Peyer's patch (tissue), 4 donors: ENCODE results near the gene HLCS. TPM values are rescaled to one million over a fixed set of nuclear protein-coding genes. Genes with fewer than 3 reads are reported as not detected.

Source experiments
- DNase-seq, 3 donors: peaks; one replicate each; pipeline ENCODE4 v3.0.0-alpha.2; 2017 to 2019
- H3K27ac ChIP-seq, 4 donors: fragments of 200-600 bp; sonication (generic); one replicate each; pipeline ENCODE4 v1.5.1; 2016 to 2019
- H3K27me3 ChIP-seq, 2 donors: fragments of 200-600 bp; sonication (generic); one replicate each; pipeline ENCODE4 v1.5.1; 2019
- H3K36me3 ChIP-seq, 3 donors: fragments of 200-600 bp; sonication (generic); one replicate each; pipeline ENCODE4 v1.5.1; 2016 to 2019
- H3K4me1 ChIP-seq, 4 donors: fragments of 200-600 bp; sonication (generic); one replicate each; pipeline ENCODE4 v1.5.1; 2016 to 2019
- H3K4me3 ChIP-seq, 4 donors: fragments of 200-600 bp; sonication (generic); 1 replicate in 3 of 4; 2 replicates in 1 of 4; pipeline ENCODE4 v1.5.1; 2016 to 2019; ENCODE audit warnings: mild to moderate bottlenecking in 1 of 4
- H3K9me3 ChIP-seq, 4 donors: fragments of 200-600 bp; sonication (generic); one replicate each; pipeline ENCODE4 v1.5.1; 2016 to 2019; ENCODE audit warnings: mild to moderate bottlenecking in 1 of 4
- CTCF ChIP-seq, 6 experiments: fragments of 450-650 bp in 4 of 6; fragments of 200-600 bp in 2 of 6; sonication (generic) in 1 of 6; IDR thresholded peaks; one replicate each; pipeline ENCODE4 v1.5.1; 2017 to 2019; ENCODE audit warnings: antibody characterized with exemption in 6 of 6, mild to moderate bottlenecking in 3 of 6, moderate library complexity in 1 of 6
- POLR2A ChIP-seq, 2 donors: fragments of 450-650 bp; IDR thresholded peaks; one replicate each; pipeline ENCODE4 v1.5.1; 2017; ENCODE audit warnings: antibody characterized with exemption in 2 of 2, mild to moderate bottlenecking in 2 of 2, moderate library complexity in 2 of 2
- total RNA-seq, 4 donors: library from RNA; depleted of rRNA; stranded (reverse); fragments of >200 nt; gene quantifications; one replicate each; pipeline ENCODE4 v1.1.0, GENCODE V29; 2016

Gene HLCS
- total RNA-seq, 4 donors from 2014 or later = 14.9 to 27.9 (median 24.3) TPM

GRCh38 chr21:36741506-36741905 is 225.0 kb downstream of the HLCS start:
- Histone ChIP-seq H3K4me1 (peaks cover 0 to 5% (median 0%) of the 10 kb centered on the region in 4 donors), H3K9me3 (no peaks in the 10 kb centered on the region), H3K27me3 (no peaks in the 10 kb centered on the region), H3K36me3 (no peaks in the 10 kb centered on the region), H3K4me3 (no peak overlapping the region), H3K27ac (no peak overlapping the region)
- no peak for DNase-seq
- no peak for TF ChIP-seq POLR2A (IDR thresholded peaks at IDR 0.05)
- TF ChIP-seq CTCF (IDR thresholded peaks at IDR 0.05) = no peak

- Histone ChIP-seq H3K4me3 (no peak overlapping the region), H3K36me3 (no peaks in the 10 kb centered on the region), H3K27me3 (no peaks in the 10 kb centered on the region), H3K9me3 (no peaks in the 10 kb centered on the region), H3K4me1 (no peaks in the 10 kb centered on the region), H3K27ac (no peak overlapping the region)
- TF ChIP-seq POLR2A (IDR thresholded peaks at IDR 0.05) (no peak), CTCF (IDR thresholded peaks at IDR 0.05) (no peak)
- DNase-seq = peak in 1 of 3 donors; percentile 21
These were observed 227.9 kb downstream of the HLCS start for GRCh38 chr21:36738489-36739126.

GRCh38 chr21:36735724-36736320 is 230.6 kb downstream of the HLCS start:
- Histone ChIP-seq H3K4me1 (no peaks in the 10 kb centered on the region), H3K9me3 (no peaks in the 10 kb centered on the region), H3K27me3 (no peaks in the 10 kb centered on the region), H3K4me3 (no peak overlapping the region), H3K36me3 (no peaks in the 10 kb centered on the region), H3K27ac (no peak overlapping the region)
- TF ChIP-seq POLR2A (IDR thresholded peaks at IDR 0.05) = no peak
- peak in 1 of 3 donors; percentile 37 for DNase-seq

GRCh38 chr21:36735201-36735515 is 231.3 kb downstream of the HLCS start:
- H3K4me1 ChIP-seq = no peaks in the 10 kb centered on the region
- H3K27me3 ChIP-seq = no peaks in the 10 kb centered on the region
- DNase-seq = peak in 1 of 3 donors; percentile 25
- TF ChIP-seq CTCF (IDR thresholded peaks at IDR 0.05) = no peak
- no peak for TF ChIP-seq POLR2A (IDR thresholded peaks at IDR 0.05)
- H3K9me3 ChIP-seq = no peaks in the 10 kb centered on the region
- no peaks in the 10 kb centered on the region for H3K36me3 ChIP-seq
- no peak overlapping the region for H3K27ac ChIP-seq
- no peak overlapping the region for H3K4me3 ChIP-seq

GRCh38 chr21:36734367-36735200 is 231.9 kb downstream of the HLCS start:
- Histone ChIP-seq H3K4me1 (no peaks in the 10 kb centered on the region), H3K27ac (no peak overlapping the region), H3K4me3 (no peak overlapping the region), H3K27me3 (no peaks in the 10 kb centered on the region), H3K9me3 (no peaks in the 10 kb centered on the region), H3K36me3 (no peaks in the 10 kb centered on the region)
- no peak for TF ChIP-seq CTCF (IDR thresholded peaks at IDR 0.05)
- no peak for TF ChIP-seq POLR2A (IDR thresholded peaks at IDR 0.05)
- peak in 1 of 3 donors; percentile 24 for DNase-seq

- no peaks in the 10 kb centered on the region for H3K27me3 ChIP-seq
These were observed 232.6 kb downstream of the HLCS start for GRCh38 chr21:36733857-36734256.

More at GRCh38 chr21:36733857-36734256, 232.6 kb downstream of the HLCS start:
- TF ChIP-seq POLR2A (IDR thresholded peaks at IDR 0.05) = no peak
- TF ChIP-seq CTCF (IDR thresholded peaks at IDR 0.05) = no peak
- no peak overlapping the region for H3K4me3 ChIP-seq
- peak in 1 of 3 donors; percentile 37 for DNase-seq
- no peaks in the 10 kb centered on the region for H3K36me3 ChIP-seq
- no peaks in the 10 kb centered on the region for H3K4me1 ChIP-seq
- no peaks in the 10 kb centered on the region for H3K9me3 ChIP-seq
- H3K27ac ChIP-seq = no peak overlapping the region
